Measurements from ENCODE around the gene GPER1. TPM values are rescaled to one million over a fixed set of nuclear protein-coding genes. Genes with fewer than 3 reads are reported as not detected.
"Not testable (repeated sequence)": the region's sequence is repeated elsewhere in the genome, so short reads cannot be mapped to it uniquely, and the experiment has no call there.

The GPER1 gene
- total RNA-seq, 2 donors from 2014 or later, result 4.6 to 7.6 TPM

DNA sequence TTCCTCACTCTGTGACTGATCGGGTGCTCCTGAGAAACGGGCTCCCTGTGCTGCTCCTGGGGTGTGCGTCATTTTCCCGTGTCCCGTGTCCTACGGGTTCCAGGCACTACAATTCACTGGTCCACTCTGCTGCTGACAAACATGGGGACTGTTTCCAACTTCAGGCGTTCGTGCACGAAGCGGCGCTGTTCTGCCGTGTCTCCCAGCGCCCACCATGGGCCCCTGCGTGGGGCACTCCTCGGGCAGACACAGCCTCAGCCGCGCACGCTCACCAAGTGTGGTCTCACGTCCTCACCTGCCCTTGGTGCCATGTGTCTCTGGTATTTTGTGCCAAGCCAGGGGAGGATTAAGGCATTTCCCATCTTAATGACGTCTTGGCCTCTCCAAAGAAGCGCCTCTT lies 24.6 kb upstream of the GPER1 start:
- ATAC-seq, result no peak

DNA sequence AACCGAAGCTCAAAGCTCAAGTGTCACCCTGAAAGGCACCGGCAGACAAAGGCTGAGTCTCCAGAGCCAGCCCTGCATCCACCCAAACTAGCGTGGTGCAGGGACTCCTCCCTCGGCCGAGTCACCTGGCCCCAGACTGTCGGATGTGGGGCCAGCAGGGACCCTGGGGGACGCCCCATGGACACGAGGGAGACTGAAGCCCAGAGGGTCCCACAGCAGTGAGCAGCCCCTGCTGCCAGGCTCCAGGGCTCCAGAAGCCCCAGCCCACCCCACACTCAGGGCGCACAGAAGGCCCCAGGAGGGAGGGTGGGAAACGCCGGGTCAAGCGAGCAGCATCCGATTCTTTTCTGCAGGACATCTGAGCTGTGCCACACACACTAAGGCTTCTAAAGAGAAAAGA lies 23.3 kb upstream of the GPER1 start:
- ATAC-seq (no peak), DNase-seq (no peak)
- intact Hi-C loops (cut with DNase I), result no loop called here

More for the DNA sequence above, 24.6 kb upstream of the GPER1 start:
- intact Hi-C loops (cut with DNase I), result no loop called here
- no peak for DNase-seq

DNA sequence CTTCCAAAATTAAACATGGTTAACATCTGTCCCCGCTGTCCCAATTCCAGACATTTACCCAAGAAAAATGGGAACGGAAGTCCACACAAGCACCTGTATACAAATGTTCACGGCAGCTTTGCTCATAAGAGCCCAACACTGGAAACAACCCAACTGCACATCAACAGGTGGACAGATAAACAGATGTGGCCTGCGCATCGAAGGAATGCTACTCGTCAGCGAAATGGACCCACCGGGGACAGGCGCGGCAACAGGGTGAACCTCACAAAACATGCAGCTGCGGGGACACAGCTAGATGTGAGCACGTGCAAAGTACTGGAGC lies 22.7 kb upstream of the GPER1 start:
- ATAC-seq (no peak), DNase-seq (no peak)

DNA sequence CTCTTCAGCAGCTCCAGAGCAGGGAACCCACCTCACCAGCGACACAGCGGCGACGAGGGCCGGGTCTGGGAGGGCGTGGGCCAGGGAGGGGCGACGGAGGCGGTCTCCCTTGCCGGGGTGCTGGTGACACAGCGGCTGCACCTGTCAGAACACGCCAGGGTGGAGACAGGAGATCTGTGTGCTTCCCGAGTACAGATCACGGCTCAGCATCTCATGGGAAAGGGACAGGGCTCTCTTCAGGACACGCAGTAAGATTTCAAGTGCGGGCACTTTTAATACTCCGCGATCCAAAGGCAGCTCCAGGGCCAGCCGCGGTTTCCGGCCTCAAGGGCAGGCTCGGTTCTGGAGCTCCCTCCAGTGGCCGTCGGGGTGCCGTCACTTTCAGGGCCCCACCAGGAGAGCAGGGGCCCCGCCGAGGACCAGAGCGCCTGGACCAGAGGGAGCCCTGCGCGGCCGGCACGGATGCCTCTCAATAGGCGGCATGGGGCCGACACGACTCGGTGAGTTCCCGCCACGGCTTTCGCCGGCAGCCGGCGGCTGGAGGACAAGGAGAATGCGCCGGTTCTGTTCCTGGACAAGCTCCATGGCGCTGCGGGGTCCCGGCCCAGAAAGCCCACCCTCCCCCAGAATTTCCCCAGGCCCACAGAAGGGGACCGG lies 22.2 kb upstream of the GPER1 start:
- peak; percentile 93 to 97 for ATAC-seq
- intact Hi-C loops (cut with DNase I), result loop anchor here (1.0 to 2.0 kb wide), 2 partner anchors 72 to 73 kb away; no protein-coding TSS in a partner anchor
- peak; percentile 91 for DNase-seq

More for the DNA sequence above, 22.7 kb upstream of the GPER1 start:
- intact Hi-C loops (cut with DNase I), result loop anchor here in 1 of 2 donors (1.0 kb wide), 1 partner anchor 72 kb away; no protein-coding TSS in a partner anchor

DNA sequence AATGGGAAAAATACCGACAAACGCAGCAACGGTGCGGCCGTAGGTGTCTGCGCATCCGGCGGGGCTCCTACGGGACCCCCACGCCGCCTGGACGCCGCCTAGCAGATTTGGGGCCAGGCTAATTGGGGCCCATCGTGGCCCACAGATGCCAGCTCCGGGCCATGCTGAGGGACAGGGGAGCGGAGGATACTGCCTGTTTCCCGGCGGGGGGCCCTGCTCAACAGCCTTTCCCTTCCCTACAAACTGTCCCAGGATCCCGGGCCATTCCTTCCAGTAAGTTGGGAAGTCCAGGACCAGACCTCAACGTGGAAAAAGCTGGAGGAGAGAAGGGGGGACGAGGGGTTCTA lies 21.7 kb upstream of the GPER1 start:
- ATAC-seq (no peak), DNase-seq (no peak)
- intact Hi-C loops (cut with DNase I), result loop anchor here in 1 of 2 donors (2.0 kb wide), 1 partner anchor 73 kb away; no protein-coding TSS in a partner anchor

DNA sequence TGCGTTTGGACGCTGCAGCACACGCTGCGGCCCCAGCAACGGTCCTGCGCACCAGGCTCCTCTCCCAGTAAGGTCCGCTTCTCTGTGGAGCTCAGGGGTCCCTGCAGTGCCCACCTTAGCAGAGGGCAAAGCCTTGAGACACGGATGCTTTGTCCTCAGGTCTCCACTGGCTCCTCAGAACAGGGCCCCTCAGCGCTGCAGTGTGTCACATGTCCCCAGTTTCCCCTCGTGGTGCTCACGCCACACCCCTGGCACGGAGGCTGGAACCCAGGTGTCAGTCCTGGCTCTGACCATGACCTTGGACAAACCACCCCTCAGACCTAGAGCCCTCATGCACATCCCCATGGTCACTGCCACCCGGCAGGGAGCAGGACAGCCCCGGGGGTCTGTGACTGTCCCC lies 19.9 kb upstream of the GPER1 start:
- DNase-seq (no peak), ATAC-seq (no peak)
- intact Hi-C loops (cut with DNase I), result no loop called here

DNA sequence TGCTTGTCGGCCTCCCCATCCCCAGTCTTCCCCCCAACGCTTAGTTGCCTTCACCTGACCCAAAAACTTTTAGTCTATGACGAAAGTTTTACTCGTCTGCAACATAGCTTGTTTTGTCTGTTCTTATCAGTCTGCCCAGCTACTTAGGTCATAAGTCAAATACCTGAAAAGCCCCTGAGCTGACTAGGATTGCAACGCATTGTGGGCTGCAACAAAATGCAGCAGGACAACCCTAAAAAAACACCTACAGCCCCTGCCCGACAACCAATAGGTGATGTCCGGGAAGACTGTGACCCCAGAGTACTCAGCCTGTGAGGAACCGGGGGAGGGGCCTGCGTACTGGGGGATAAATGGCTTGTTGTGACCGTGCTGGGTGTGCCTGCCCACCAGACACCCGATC lies 19.3 kb upstream of the GPER1 start:
- no peak for ATAC-seq
- intact Hi-C loops (cut with DNase I), result no loop called here

DNA sequence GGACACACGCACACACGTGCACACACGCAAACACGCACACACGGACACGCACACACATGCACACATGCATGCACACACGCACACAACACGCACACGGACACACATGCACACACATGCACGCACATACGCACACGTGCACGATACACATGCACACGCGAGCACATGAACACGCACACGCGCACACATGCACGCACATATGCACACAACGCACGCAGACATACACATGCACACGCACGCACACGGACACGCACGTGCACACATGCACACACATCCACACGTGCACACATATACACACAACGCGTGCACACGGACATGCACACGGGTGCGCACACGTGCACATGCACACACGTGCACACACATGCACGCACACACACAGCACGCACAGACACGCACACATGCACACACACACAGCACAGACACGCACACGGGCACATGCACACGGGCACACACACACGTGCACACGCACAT lies 17.3 kb upstream of the GPER1 start:
- ATAC-seq (no peak), DNase-seq (no peak)
- intact Hi-C loops (cut with DNase I), result no loop called here

More for the DNA sequence above, 19.3 kb upstream of the GPER1 start:
- DNase-seq, result no peak

DNA sequence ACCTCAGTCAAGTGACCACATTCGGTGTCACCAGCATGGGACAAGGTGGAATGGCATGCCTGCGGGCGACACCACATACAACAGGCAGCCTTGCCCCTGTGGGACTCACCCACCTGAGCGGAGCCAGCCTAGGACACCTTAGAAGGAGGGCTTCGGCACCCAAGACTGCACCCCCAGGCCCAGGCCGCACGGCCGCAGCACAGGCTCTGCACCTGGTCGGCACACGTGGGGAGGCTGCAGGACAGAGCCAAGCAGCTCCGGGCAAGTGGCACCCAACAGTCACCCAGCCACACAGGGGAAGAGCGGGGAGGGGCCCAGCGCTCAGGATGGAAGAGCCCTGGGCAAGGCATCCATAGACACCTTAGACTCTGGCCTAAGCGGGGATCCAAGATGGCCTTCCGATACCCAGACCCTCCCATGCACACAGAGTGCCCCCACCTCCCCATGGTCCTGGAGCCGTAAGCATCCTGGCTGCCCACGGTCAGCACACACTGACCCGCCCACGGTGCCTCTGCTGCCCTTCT lies 16.1 kb upstream of the GPER1 start:
- ATAC-seq (no peak), DNase-seq (no peak)
- intact Hi-C loops (cut with DNase I), result no loop called here

DNA sequence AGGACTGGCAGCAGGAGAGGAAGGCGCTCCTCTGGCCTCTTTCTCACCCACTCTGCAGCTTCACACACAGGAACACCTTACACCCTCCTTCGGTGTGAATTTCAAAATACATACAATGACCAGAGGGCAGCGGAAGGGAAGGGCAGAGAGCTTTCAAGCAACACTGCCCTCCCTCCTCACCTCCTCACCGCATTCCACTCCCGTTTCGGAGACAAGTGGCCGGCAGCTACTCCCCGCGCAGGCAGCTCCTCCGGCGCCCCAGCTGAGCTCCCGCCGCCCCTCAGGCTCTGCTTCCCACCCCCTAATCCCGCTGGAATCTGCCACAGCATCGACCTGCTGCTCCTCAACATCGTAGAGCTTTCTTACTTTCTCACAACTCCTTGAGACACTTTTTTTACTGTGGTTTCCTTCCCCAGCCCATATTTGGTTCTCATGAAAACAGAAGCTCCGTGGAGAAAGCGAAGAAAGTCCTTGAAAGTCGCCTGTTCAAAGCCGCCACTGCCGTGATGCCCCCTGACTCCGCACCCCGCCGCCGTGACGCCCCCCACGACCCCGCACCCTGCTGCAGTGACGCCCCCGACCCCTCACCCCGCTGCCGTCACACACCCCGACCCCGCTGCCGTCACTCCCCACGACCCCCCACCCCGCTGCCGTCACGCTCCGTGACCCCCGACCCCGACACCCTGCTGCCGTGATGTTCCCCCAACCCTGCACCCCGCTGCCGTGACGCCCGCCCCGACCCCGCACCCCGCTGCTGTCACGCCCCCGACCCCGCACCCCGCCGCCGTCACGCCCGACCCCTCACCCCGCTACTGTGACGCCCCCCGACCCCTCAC lies 14.6 kb upstream of the GPER1 start:
- intact Hi-C loops (cut with DNase I), result no loop called here
- DNase-seq (no peak), ATAC-seq (no peak)

DNA sequence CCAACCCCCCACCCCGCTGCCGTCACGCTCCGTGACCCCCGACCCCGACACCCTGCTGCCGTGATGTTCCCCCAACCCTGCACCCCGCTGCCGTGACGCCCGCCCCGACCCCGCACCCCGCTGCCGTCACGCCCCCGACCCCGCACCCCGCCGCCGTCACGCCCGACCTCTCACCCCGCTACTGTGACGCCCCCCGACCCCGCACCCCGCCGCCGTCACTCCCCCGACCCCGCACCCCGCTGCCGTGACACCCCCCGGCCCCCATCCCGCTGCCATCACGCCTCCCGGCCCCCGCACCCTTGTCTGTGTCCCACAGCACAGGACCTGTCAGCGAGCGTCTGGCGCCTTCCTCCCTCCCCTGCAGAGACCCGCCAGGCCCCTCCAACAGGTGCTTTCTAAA lies 13.9 kb upstream of the GPER1 start:
- intact Hi-C loops (cut with DNase I); DNase-seq; ATAC-seq: not testable (repeated sequence)

DNA sequence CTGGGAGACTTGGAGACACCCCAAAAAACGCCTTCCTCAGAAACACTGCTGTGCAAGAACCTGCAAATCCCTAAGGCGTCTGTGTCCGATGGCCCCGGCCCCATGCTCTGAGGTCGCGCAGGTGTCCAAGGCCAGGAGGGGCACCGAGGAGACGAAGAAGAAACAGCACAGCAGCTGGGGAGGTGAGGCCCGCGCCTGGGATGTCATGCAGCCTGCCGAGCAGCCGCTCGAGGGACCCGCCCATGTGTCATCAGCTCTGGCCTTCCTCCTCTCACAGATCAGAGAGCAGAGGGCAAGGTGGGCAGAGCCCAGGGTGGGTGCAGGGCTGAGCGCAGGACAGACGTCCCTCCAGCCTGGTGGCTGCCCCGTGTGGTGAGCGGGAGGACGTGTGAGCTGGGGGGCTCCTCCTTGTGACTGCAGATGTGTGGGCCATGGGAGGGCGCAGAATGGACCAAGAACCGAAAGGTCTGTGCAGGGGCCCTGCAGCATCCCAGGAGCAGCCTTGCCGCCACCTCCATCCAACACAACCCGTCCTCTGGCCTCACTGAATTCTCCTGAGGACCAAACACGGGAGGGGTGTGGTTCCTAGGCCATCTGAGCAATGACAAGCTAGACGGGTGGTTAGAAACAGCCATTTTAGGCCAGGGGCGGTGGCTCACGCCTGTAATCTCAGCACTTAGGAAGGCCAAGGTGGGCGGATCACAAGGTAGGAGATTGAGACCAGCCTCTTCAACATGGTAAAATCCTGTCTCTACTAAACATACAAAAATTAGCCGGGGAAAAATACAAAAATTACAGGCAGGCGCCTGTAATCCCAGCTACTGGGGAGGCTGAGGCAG lies 13.1 kb upstream of the GPER1 start:
- intact Hi-C loops (cut with DNase I), result no loop called here
- DNase-seq (no peak), ATAC-seq (no peak)

DNA sequence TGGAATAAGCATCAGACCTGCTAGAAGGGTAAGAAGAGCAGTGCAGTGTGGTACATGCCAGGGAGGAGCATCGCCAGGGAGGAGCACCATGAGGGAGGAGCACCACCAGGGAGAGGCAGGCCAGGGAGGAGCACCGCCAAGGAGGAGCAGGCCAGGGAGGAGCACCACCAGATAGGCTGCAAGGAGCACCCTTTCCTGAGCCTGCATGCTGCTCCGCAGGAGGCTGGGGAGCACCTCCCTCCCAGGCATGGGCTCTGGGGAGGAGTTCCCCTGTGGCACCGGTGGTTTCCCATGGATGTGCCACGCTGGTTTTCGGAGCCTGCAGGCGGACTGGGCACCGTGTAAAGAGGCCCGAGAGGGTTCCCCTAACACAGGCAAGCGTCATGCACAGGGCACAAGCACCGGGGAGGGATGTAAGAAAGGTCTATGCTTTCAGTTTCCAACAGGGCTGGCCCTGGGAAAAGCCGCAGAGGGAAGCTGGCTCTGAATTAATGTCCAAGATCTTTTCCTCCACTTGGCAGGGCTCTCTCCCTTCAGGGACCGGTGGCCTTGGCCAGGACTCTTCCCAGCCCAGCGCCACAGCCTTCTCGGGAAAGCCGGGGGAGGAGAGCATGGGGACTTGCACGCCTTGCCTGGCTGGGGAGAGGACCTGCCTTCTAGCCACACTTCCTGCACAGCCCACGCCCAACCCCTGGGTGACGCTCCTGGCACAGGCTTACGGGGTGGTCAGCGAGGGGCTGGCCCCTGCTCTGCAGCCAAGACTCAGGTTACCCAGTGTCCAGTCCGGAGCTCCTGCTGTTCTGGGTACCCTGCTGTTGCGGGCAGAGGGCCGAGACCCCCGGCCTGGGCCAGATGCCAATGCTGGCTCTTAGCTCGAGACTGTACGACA lies 11.5 kb upstream of the GPER1 start:
- ATAC-seq (peak; percentile 63 to 91), DNase-seq (peak; percentile 53)
- intact Hi-C loops (cut with DNase I), result no loop called here

DNA sequence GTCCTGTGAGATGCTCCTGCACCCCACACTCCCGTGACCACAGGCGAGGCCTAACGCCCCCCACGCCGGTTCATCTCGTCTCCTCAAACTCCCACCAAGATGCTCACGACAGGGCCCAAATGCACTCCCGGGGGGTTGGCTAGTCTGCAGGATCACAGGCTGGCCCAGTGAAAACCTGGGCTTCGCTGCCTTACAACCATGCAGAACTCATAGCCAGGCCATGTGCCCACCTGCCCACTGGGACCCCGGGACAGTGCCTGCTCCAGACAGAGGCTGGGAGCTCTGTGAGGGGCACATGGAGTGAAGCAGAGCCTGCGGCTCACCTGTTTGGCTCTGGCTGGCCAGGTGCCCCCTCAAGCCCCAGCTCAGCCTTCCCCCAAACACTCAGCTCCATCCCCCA lies 9.4 kb upstream of the GPER1 start:
- ATAC-seq (no peak), DNase-seq (no peak)
- intact Hi-C loops (cut with DNase I), result no loop called here

DNA sequence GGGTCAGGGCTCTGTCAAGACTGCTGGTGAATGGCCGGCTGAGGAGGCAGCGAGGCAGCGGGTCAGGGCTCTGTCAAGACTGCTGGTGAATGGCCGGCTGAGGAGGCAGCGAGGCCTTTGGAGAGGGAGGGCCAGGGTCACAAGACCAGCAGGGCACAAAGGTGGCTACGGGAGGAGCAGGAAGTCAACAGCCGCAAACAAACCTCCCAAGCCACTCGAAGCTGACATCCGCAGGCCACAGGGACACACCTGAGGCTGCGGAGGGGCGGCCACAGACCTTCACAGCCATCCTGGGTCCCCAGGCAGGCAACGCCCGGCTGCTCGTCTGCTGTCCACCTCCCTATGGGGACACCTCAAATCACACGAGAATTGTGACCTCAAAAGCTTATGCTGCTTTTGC lies 8.9 kb upstream of the GPER1 start:
- DNase-seq (no peak), ATAC-seq (no peak)
- intact Hi-C loops (cut with DNase I), result no loop called here

DNA sequence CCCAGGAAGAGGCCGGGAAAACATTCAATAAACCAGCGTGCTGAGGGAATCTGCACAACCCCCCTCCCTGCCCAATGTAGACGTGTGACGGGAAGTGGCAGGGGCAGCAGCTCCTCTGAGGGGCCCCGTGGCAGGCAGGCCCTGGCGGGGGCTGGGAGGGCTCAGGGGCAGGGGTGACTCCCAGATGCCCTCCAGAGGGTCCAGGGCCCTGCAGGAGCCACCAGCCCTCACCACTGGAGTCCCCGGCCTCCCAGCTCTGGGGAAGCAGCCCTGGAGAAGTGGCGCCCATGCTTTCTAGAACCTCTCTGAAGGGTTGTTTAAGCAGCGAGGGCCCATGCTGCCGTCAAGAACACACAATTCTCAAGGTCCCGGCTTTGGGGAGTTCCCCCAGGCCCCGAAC lies 8.4 kb upstream of the GPER1 start:
- no peak for ATAC-seq
- intact Hi-C loops (cut with DNase I), result no loop called here
- DNase-seq, result no peak

DNA sequence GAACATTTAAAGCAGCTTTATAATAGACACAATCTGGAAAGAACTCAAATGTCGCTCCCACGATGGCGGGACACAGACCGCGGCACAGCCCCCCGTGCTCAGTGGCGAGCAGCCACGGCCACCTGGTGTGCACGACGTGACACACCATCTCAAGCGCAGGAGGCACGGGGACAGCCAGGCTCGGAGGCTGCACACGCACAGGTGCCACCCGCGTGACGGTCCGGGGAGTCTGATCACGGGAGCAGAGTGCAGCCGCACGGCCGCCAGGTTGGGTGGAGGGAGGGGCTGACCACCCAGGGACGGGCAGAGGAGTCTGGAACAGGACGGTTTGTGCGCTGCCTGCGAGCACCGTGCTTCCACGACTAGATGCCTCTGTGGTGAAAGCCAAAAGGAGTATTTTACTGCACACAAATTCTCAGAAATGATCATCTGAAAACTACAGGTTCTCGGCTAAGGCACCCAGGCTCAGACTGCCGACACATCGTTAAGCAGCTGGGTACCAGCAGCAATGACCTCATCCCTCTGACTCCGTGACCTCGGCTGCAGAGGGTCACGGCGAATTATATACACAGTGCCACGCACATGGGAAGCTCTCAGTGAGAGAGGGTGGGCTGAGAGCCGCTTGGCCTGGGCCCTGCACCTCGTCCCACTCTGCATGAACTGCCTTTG lies 7.5 kb upstream of the GPER1 start:
- ATAC-seq (no peak), DNase-seq (no peak)
- intact Hi-C loops (cut with DNase I), result loop anchor here in 1 of 2 donors (10.0 kb wide), 1 partner anchor 74 kb away; no protein-coding TSS in a partner anchor

DNA sequence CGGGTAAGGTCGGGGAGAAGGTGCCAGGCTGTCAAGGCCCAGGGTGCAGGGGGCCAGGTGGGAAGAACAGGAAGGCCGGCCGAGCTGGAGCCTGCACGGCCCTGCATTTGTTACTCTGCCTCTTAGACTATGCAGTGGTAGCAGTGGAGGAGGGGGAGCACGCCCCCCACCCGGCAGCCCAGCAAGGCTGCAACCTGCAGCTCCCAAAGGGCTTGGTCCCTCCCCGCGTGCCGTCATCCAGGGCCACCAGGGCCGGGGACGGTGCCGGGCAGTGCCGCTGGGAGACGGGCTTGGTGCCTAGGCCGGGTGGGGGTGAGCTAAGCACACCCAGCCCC lies 7.0 kb upstream of the GPER1 start:
- no peak for ATAC-seq
- no peak for DNase-seq
- intact Hi-C loops (cut with DNase I), result loop anchor here in 1 of 2 donors (10.0 kb wide), 1 partner anchor 74 kb away; no protein-coding TSS in a partner anchor
